Stimulated activated memory B cell treated with anti-CD40 and anti-IgM and Interleukin-4, amounts not matched to agents 10 μg/mL and 1 μg/mL and 100 μg/mL, for 72 hours (primary cell): ENCODE data around the gene HERPUD1.

ENCODE experiments used
- ATAC-seq: fragments of 150-1000 bp; cut with Tn5 transposase; 2 replicates; pipeline ENCODE4 v1.10.0; 2021
- H3K27ac Mint-ChIP-seq: one replicate; pipeline ENCODE4 v1.8.0; 2022; ENCODE audit warnings: mild to moderate bottlenecking, mixed read lengths
- H3K27me3 Mint-ChIP-seq: one replicate; pipeline ENCODE4 v1.8.0; 2022; ENCODE audit warnings: mixed read lengths
- H3K36me3 Mint-ChIP-seq: one replicate; pipeline ENCODE4 v1.8.0; 2022; ENCODE audit warnings: mixed read lengths
- H3K4me1 Mint-ChIP-seq: one replicate; pipeline ENCODE4 v1.8.0; 2022; ENCODE audit warnings: mixed read lengths
- H3K4me3 Mint-ChIP-seq: one replicate; pipeline ENCODE4 v1.8.0; 2022; ENCODE audit warnings: mild to moderate bottlenecking, moderate library complexity, mixed read lengths
- H3K9me3 Mint-ChIP-seq: one replicate; pipeline ENCODE4 v1.8.0; 2022; ENCODE audit warnings: mixed read lengths

Gene HERPUD1

GRCh38 chr16:56936950-56937349, 5.0 kb downstream of the HERPUD1 start:
- no peaks in the 10 kb centered on the region for H3K27me3 Mint-ChIP-seq
- no peak for ATAC-seq
- H3K36me3 Mint-ChIP-seq, result peaks cover 89% of the 10 kb centered on the region
- peak overlapping the region; percentile 99 for H3K4me3 Mint-ChIP-seq
- peaks cover 67% of the 10 kb centered on the region for H3K4me1 Mint-ChIP-seq
- no peaks in the 10 kb centered on the region for H3K9me3 Mint-ChIP-seq
- H3K27ac Mint-ChIP-seq, result peak overlapping the region; percentile 99

DNA sequence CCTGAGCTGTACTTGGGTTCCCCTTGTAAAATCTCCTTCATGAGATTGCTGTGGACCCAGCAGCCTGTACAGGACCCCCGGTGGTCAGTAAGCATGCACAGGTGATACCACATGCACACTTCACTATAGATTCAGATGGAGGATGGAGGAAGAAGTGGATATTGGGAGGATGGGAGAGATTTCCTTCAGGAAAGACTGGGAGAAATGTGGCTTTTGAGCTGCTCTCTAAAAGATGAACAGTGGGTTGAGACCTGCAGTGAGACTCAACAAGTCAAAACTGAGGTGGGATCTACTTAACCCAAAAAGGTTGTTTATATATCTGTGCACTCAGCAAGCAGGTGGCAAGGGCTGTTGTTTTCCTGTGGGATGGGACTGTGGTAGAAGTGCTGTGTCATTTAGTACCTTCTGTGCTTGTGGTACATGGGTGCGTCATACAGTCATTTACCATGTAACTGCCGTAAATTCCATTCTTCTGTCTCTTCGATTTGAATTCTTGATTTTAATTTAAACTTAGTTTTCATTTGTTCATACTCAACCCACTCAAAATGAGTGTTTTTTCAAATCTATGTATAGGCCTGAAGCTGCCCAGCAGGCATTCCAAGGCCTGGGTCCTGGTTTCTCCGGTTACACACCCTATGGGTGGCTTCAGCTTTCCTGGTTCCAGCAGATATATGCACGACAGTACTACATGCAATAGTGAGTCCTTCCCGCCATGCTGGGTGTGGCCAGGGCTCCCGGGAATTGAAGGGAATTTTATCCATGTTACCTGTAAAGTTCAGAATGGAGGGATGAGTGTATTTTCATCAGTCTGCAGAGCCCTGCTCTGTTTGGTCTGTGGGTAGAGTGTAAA, 6.9 kb downstream of the HERPUD1 start:
- peaks cover 86% of the 10 kb centered on the region for H3K4me1 Mint-ChIP-seq
- peak overlapping the region; percentile 80 for H3K4me3 Mint-ChIP-seq
- H3K36me3 Mint-ChIP-seq, result peaks cover 90% of the 10 kb centered on the region
- peak overlapping the region; percentile 96 for H3K27ac Mint-ChIP-seq
- ATAC-seq, result peak; percentile 71
- H3K27me3 Mint-ChIP-seq, result no peaks in the 10 kb centered on the region
- H3K9me3 Mint-ChIP-seq, result no peaks in the 10 kb centered on the region

DNA sequence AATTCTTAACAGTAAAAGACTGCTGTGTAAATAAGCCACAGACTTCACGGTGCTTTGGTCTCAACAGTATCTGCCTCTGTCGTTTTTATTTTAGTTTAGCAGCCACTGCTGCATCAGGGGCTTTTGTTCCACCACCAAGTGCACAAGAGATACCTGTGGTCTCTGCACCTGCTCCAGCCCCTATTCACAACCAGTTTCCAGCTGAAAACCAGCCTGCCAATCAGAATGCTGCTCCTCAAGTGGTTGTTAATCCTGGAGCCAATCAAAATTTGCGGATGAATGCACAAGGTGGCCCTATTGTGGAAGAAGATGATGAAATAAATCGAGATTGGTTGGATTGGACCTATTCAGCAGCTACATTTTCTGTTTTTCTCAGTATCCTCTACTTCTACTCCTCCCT, 7.9 kb downstream of the HERPUD1 start:
- H3K27me3 Mint-ChIP-seq, result no peaks in the 10 kb centered on the region
- no peaks in the 10 kb centered on the region for H3K9me3 Mint-ChIP-seq
- H3K4me1 Mint-ChIP-seq, result peaks cover 95% of the 10 kb centered on the region
- H3K27ac Mint-ChIP-seq, result peak overlapping the region; percentile 96
- H3K4me3 Mint-ChIP-seq, result peak overlapping the region; percentile 80
- peak; percentile 43 for ATAC-seq
- peaks cover 90% of the 10 kb centered on the region for H3K36me3 Mint-ChIP-seq

DNA sequence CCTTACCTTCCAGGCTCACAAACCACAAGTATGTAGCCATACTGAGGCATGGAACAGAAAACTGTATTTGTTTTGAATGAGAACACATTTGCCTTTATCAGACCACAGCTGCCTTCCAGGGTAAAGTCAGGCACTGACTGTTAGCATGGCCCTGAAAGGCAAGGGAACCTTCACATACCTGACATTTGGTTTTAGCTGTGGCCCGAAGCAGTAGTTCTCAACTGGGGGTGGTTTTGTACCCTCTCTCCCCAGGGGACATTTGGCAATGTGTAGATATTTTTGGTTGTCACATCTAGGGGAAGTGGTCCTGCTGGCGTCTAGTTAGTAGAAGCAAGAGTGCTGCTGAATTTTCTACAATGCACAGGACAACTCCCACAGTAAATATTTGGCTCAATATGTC, 9.2 kb downstream of the HERPUD1 start:
- Mint-ChIP-seq H3K36me3 (peaks cover 81% of the 10 kb centered on the region), H3K4me3 (peak overlapping the region; percentile 38), H3K9me3 (no peaks in the 10 kb centered on the region), H3K27ac (peak overlapping the region; percentile 96), H3K27me3 (no peaks in the 10 kb centered on the region), H3K4me1 (peaks cover 90% of the 10 kb centered on the region)
- peak; percentile 72 for ATAC-seq

DNA sequence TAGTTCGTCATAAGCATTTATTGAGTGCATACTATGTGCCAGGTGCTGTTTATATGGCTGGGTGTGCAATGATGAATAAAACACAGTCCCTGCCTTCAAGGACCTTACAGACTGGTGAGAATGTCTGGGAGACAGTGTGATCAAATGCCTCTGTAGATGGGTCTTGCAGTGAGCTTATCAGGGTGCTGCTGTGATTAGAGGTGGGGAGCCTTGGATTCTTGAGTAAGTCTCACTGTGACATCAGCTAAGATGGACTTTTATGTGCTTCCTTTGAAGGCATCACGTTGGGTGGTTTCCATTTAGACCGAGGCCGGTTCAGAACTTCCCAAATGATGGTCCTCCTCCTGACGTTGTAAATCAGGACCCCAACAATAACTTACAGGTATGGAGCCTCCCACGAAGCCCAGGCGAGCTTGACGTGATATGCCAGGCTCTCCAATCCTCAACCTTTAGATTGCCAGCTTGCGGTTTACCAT, 10.0 kb downstream of the HERPUD1 start:
- Mint-ChIP-seq H3K4me3 (peak overlapping the region; percentile 64), H3K4me1 (peaks cover 87% of the 10 kb centered on the region), H3K9me3 (no peaks in the 10 kb centered on the region), H3K27me3 (no peaks in the 10 kb centered on the region), H3K36me3 (peaks cover 73% of the 10 kb centered on the region), H3K27ac (peak overlapping the region; percentile 96)
- ATAC-seq, result no peak

DNA sequence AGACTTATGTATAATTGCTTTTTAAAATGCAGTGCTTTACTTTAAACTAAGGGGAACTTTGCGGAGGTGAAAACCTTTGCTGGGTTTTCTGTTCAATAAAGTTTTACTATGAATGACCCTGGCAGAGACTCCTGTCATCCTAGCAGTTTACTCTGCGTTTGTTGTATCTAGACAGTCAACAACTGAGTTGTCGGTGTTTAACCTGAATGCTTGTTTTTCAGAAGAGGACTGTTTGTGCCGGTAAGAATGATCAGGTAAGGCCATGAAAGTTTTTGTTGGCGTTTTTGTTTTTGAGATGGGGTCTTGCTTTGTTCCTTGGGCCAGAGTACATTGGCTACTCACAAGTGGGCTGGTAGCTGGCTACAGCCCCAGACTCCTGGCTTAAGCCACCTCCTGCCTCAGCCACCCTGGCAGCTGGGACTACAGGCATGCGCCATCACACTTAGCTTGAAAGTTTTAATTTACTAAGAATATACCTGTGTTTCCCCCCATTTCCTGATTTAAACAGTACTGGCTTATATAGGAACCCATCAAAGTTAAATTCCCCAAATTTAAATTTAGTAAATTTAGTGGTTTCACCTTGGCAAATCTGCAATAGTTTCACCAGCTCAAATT, 11.9 kb downstream of the HERPUD1 start:
- no peaks in the 10 kb centered on the region for H3K9me3 Mint-ChIP-seq
- peaks cover 53% of the 10 kb centered on the region for H3K36me3 Mint-ChIP-seq
- H3K4me1 Mint-ChIP-seq, result peaks cover 77% of the 10 kb centered on the region
- no peak for ATAC-seq
- peak overlapping the region; percentile 23 for H3K4me3 Mint-ChIP-seq
- peak overlapping the region; percentile 96 for H3K27ac Mint-ChIP-seq
- H3K27me3 Mint-ChIP-seq, result no peaks in the 10 kb centered on the region

DNA sequence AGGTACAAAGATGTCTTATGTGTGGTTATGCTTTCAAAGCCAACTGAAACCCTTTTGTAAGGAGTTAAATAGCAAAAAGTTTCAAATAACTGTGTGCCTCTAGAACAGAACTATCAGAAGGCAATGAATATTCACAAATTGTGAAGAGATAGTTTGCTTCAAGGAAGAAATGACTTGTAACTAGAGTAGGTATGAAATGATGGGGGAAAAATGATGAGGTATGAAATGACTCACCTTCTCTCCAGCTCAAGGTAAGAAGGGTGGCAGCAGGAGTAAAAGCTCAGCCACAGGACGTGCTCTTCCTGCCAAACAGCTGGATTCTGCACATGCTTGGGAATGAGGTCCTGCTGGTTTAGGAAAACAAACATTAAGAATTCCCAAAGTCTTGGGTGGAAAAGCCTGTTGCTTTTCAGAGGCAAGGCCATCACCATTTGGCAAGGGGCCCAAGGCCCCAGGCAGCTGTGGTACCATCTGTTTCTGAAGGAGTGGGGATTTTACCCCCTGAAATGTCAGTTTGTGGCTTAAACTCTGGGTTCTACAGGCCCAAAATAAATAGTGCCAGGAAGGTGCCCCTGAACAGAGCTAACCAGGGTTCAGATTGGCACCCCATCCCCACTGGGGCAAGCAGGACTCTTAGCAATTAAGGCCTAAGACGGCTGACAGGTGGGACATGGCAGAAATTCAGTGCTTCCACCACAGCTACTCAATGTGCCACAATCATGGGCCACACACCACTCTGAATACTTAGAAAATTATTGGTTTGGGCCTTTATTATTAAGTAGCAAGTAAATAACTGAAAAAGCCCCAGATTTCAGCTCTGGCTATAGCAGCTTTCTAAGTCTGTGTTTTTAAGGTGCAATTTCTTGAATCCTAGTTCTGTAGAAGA, 13.3 kb downstream of the HERPUD1 start:
- Mint-ChIP-seq H3K4me1 (peaks cover 76% of the 10 kb centered on the region), H3K9me3 (no peaks in the 10 kb centered on the region), H3K4me3 (peak overlapping the region; percentile 26), H3K27me3 (no peaks in the 10 kb centered on the region), H3K27ac (peak overlapping the region; percentile 96), H3K36me3 (peaks cover 41% of the 10 kb centered on the region)
- peak; percentile 59 for ATAC-seq

DNA sequence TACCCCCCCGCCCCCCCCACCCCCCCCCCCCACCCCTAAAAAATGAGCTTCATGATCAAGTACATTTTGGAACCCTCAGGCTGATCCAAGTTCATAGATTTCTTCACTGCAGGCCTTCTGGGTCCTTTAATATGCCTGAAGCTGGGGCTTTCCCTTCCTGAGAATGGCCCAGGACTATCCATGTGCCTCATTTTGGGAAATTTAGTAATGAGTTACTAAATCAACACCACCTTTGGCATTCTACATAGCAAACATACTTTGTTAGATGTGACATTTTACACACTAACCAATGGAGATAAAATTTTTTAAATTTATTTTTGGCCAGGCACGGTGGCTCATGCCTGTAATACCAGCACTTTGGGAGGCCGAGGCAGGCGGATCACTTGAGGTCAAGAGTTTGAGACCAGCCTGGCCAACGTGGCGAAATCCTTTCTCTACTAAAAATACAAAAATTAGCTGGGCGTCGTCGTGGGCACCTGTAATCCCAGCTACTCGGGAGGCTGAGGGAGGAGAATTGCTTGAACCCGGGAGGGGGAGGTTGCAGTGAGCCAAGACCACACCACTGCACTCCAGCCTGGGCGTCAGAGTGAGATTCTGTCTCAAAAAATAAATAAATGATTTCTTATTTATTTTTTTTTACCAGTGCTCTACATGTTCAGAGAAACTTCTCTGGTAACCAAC, 14.0 kb downstream of the HERPUD1 start:
- ATAC-seq, result no peak
- Mint-ChIP-seq H3K27me3 (no peaks in the 10 kb centered on the region), H3K4me1 (peaks cover 77% of the 10 kb centered on the region), H3K9me3 (no peaks in the 10 kb centered on the region), H3K4me3 (no peak overlapping the region), H3K27ac (peak overlapping the region; percentile 96), H3K36me3 (peaks cover 37% of the 10 kb centered on the region)

DNA sequence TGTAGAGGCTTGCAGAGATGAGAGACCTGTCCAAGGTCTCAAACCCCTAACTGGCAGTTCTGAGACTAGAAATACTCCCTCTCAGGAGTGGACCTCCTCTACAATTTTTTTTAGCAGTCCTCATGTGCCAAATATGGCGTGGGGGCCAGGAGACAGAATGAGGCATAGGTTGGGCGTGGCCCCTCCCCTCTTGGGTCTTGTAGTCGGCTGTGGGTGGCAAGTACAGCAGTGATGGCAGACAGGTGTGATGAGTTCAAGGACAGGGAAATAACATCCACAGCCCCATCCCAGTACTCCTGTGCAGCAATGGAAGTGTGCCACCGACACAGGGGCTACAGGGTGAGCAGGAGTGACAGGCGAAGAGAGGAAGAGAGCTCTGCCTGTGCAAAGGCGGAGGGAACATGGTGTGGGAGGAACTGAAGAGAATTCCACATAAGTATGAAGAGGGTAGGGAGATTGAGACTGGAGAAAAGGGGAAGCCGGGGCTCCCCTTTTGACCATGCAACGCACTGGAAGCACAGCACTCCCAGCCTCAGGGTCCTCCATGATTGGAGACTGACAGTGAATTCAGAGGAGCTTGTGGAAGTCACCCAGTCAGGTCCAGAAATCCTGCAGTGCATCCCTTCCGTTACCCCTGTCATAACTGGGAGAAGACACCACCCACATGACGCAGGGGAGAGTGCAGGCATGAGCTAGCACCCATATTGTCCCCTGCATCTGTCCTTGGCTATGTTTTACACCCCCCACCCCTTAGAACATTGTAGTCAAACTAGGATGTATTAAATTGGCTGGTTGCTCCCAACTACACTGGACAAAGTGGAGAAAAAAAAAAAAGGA, 15.0 kb downstream of the HERPUD1 start:
- Mint-ChIP-seq H3K27ac (peak overlapping the region; percentile 96), H3K27me3 (no peaks in the 10 kb centered on the region), H3K36me3 (peaks cover 32% of the 10 kb centered on the region), H3K4me3 (no peak overlapping the region), H3K9me3 (no peaks in the 10 kb centered on the region), H3K4me1 (peaks cover 77% of the 10 kb centered on the region)
- peak; percentile 2 for ATAC-seq

DNA sequence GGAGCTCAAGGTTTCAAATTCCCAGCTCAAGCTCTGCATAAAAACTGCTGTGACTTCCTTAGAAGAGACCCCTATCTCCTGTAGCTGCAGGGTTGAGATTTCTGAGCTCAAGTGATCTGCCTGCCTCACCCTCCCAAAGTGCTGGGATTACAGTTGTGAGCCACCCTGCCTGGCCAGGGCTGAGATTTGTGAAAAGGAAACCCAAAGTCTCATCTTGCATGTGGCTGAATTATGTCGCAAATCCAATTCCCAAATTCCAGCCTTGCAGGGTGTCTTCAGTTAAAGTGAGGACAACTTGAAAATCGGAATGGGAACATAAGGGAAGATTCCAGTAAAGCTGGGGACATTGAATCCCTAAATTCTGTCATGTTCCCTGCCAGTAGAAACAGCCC, 15.7 kb downstream of the HERPUD1 start:
- peaks cover 77% of the 10 kb centered on the region for H3K4me1 Mint-ChIP-seq
- H3K9me3 Mint-ChIP-seq, result no peaks in the 10 kb centered on the region
- no peaks in the 10 kb centered on the region for H3K27me3 Mint-ChIP-seq
- ATAC-seq, result no peak
- H3K36me3 Mint-ChIP-seq, result peaks cover 26% of the 10 kb centered on the region
- no peak overlapping the region for H3K4me3 Mint-ChIP-seq
- H3K27ac Mint-ChIP-seq, result peak overlapping the region; percentile 46

- Mint-ChIP-seq H3K4me3 (no peak overlapping the region), H3K9me3 (no peaks in the 10 kb centered on the region), H3K36me3 (peaks cover 20% of the 10 kb centered on the region), H3K27me3 (no peaks in the 10 kb centered on the region), H3K27ac (peak overlapping the region; percentile 46), H3K4me1 (peaks cover 75% of the 10 kb centered on the region)
- no peak for ATAC-seq
Measured at GRCh38 chr16:56948234-56948633, 16.3 kb downstream of the HERPUD1 start.

DNA sequence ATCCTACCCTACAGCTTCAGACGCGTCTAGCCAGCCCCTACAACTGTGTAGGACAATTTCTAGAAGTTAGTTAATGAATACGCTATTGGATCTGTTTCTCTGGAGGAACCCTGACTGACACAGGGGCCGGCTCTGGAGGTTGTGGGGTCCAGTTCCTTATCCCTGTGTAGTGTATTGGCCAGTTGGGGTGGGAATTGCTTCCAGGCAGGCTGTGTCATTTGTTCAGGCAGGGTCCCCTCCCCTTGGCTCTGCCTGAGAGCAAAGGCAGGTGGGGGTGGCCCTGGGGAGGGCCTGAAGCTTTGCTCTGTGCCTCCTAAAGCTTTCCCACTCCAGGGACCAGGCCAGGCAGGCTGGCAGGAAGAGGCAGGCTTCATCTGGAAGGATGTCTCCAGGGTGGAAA, 18.1 kb downstream of the HERPUD1 start:
- no peaks in the 10 kb centered on the region for H3K9me3 Mint-ChIP-seq
- peaks cover 56% of the 10 kb centered on the region for H3K4me1 Mint-ChIP-seq
- no peaks in the 10 kb centered on the region for H3K27me3 Mint-ChIP-seq
- H3K27ac Mint-ChIP-seq, result peak overlapping the region; percentile 79
- no peak overlapping the region for H3K4me3 Mint-ChIP-seq
- no peak for ATAC-seq
- peaks cover 2% of the 10 kb centered on the region for H3K36me3 Mint-ChIP-seq

- ATAC-seq, result no peak
- no peaks in the 10 kb centered on the region for H3K27me3 Mint-ChIP-seq
- peak overlapping the region; percentile 79 for H3K27ac Mint-ChIP-seq
- peaks cover 54% of the 10 kb centered on the region for H3K4me1 Mint-ChIP-seq
- H3K36me3 Mint-ChIP-seq, result no peaks in the 10 kb centered on the region
- peak overlapping the region; percentile 60 for H3K4me3 Mint-ChIP-seq
- no peaks in the 10 kb centered on the region for H3K9me3 Mint-ChIP-seq
Measured at GRCh38 chr16:56950455-56950854, 18.5 kb downstream of the HERPUD1 start.
